BE2C (cell line): Measurements from ENCODE around the gene EIF5AL1. TPM values are rescaled to one million over a fixed set of nuclear protein-coding genes. Genes with fewer than 3 reads are reported as not detected.
"Not testable (repeated sequence)": the region's sequence is repeated elsewhere in the genome, so short reads cannot be mapped to it uniquely, and the experiment has no call there.

Experiments
- DNase-seq: peaks from one replicate; pipeline ENCODE4 v3.0.0-alpha.2; 2020
- H3K27me3 ChIP-seq: fragments of 250-450 bp; sonication (Bioruptor Pico); 2 replicates; pipeline ENCODE4 v1.5.1; 2020; ENCODE audit warnings: mild to moderate bottlenecking
- H3K36me3 ChIP-seq: fragments of 250-450 bp; sonication (Bioruptor Pico); 2 replicates; pipeline ENCODE4 v1.5.1; 2020; ENCODE audit warnings: mild to moderate bottlenecking
- H3K4me1 ChIP-seq: fragments of 250-450 bp; sonication (Bioruptor Pico); 2 replicates; pipeline ENCODE4 v1.5.1; 2020
- H3K4me3 ChIP-seq: 2 replicates; pipeline ENCODE4 v1.5.1; 2011; ENCODE audit warnings: low read depth, low read length
- H3K9me3 ChIP-seq: fragments of 250-450 bp; sonication (Bioruptor Pico); 2 replicates; pipeline ENCODE4 v1.5.1; 2020
- CTCF ChIP-seq: IDR thresholded peaks from 2 replicates; pipeline ENCODE4 v1.5.1; 2012; ENCODE audit warnings: mild to moderate bottlenecking, low read depth, low read length
- polyA plus RNA-seq: library from polyadenylated mRNA; unstranded; fragments of >200 nt; gene quantifications from one replicate; pipeline ENCODE4 v1.2.1, GENCODE V29; 2012; ENCODE audit warnings: low read depth, missing spikeins; ENCODE audit not compliant: insufficient read length, insufficient read depth

EIF5AL1 gene
- polyA plus RNA-seq: 5.3 TPM

- H3K4me1 ChIP-seq, H3K9me3 ChIP-seq, DNase-seq, H3K27me3 ChIP-seq, H3K4me3 ChIP-seq, H3K36me3 ChIP-seq: not testable (repeated sequence)
Observed at GRCh38 chr10:79511891-79512583, at the start of gene EIF5AL1. Gene EIF5AL1 (plus strand): TSS chr10:79512533. CDS start chr10:79512650, 117 bp downstream.

- DNase-seq: peak; percentile 32
- no peak for TF ChIP-seq CTCF
- H3K4me3 ChIP-seq: no peak overlapping the region
- no peaks in the 10 kb centered on the region for H3K9me3 ChIP-seq
- no peaks in the 10 kb centered on the region for H3K4me1 ChIP-seq
- H3K36me3 ChIP-seq: no peaks in the 10 kb centered on the region
- no peaks in the 10 kb centered on the region for H3K27me3 ChIP-seq
Observed at GRCh38 chr10:79463578-79464496, 48.5 kb upstream of the EIF5AL1 start.

- no peaks in the 10 kb centered on the region for H3K36me3 ChIP-seq
- TF ChIP-seq CTCF: no peak
- no peak for DNase-seq
- no peaks in the 10 kb centered on the region for H3K27me3 ChIP-seq
- no peaks in the 10 kb centered on the region for H3K9me3 ChIP-seq
- H3K4me3 ChIP-seq: no peak overlapping the region
- no peaks in the 10 kb centered on the region for H3K4me1 ChIP-seq
Observed at GRCh38 chr10:79465341-79465740, 47.0 kb upstream of the EIF5AL1 start.

GRCh38 chr10:79468015-79468560 lies 44.2 kb upstream of the EIF5AL1 start:
- TF ChIP-seq CTCF: no peak
- H3K36me3 ChIP-seq: no peaks in the 10 kb centered on the region
- H3K4me3 ChIP-seq: no peak overlapping the region
- H3K27me3 ChIP-seq: no peaks in the 10 kb centered on the region
- H3K9me3 ChIP-seq: no peaks in the 10 kb centered on the region
- no peaks in the 10 kb centered on the region for H3K4me1 ChIP-seq
- DNase-seq: no peak

- no peak for TF ChIP-seq CTCF
- Histone ChIP-seq H3K4me1 (no peaks in the 10 kb centered on the region), H3K27me3 (no peaks in the 10 kb centered on the region), H3K36me3 (no peaks in the 10 kb centered on the region), H3K9me3 (no peaks in the 10 kb centered on the region), H3K4me3 (no peak overlapping the region)
- DNase-seq: no peak
Observed at GRCh38 chr10:79468841-79469585, 43.3 kb upstream of the EIF5AL1 start.

GRCh38 chr10:79470096-79470495 lies 42.2 kb upstream of the EIF5AL1 start:
- no peak for DNase-seq
- Histone ChIP-seq H3K36me3 (no peaks in the 10 kb centered on the region), H3K9me3 (no peaks in the 10 kb centered on the region), H3K4me1 (no peaks in the 10 kb centered on the region), H3K4me3 (no peak overlapping the region), H3K27me3 (no peaks in the 10 kb centered on the region)
- no peak for TF ChIP-seq CTCF
